ENCODE results near the gene NGF.

The NGF gene

GRCh38 chr1:115238336-115239147 lies 99.5 kb downstream of the NGF start:
- no peak for DNase-seq (ENCODE audit: low read depth in 2 of 2)

- DNase-seq (ENCODE audit: low read depth in 2 of 2) = no peak
Observed at GRCh38 chr1:115237507-115237906, 100.5 kb downstream of the NGF start.

- no peak for DNase-seq (ENCODE audit: low read depth in 2 of 2)
Observed at GRCh38 chr1:115237023-115237422, 101.0 kb downstream of the NGF start.
